Mucosa of rectum (tissue), 2 donors: ENCODE results near the gene SWI5.
"Not testable (repeated sequence)": the region's sequence is repeated elsewhere in the genome, so short reads cannot be mapped to it uniquely, and the experiment has no call there.

ENCODE experiments used
- H3K27ac ChIP-seq, 2 donors: one replicate each; pipeline ENCODE4 v1.7.0; 2013; ENCODE audit warnings: inconsistent platforms in 2 of 2, low read depth in 2 of 2, low read length in 2 of 2
- H3K27me3 ChIP-seq, 2 donors: one replicate each; pipeline ENCODE4 v1.7.0; 2013; ENCODE audit warnings: low read length in 2 of 2; ENCODE audit not compliant: control insufficient read depth in 2 of 2, insufficient read depth in 2 of 2
- H3K36me3 ChIP-seq, 2 donors: one replicate each; pipeline ENCODE4 v1.7.0; 2013; ENCODE audit warnings: low read length in 2 of 2; ENCODE audit not compliant: control insufficient read depth in 2 of 2, insufficient read depth in 2 of 2
- H3K4me1 ChIP-seq, 2 donors: one replicate each; pipeline ENCODE4 v1.7.0; 2013; ENCODE audit warnings: low read length in 2 of 2, mild to moderate bottlenecking in 1 of 2; ENCODE audit not compliant: control insufficient read depth in 2 of 2, insufficient read depth in 2 of 2
- H3K4me3 ChIP-seq, 2 donors: one replicate each; pipeline ENCODE4 v1.7.0; 2013; ENCODE audit warnings: low read length in 2 of 2
- H3K9ac ChIP-seq, 2 donors: one replicate each; pipeline ENCODE4 v1.7.0; 2013; ENCODE audit warnings: low read length in 2 of 2, low read depth in 1 of 2, mild to moderate bottlenecking in 1 of 2
- H3K9me3 ChIP-seq, 2 donors: one replicate each; pipeline ENCODE4 v1.7.0; 2013; ENCODE audit warnings: low read length in 2 of 2; ENCODE audit not compliant: control insufficient read depth in 2 of 2
- donor health status: healthy.
- donor health status: Normal muscosa, but diverticular disease.

The SWI5 gene

GRCh38 chr9:128279088-128280073, 3.3 kb downstream of the SWI5 start:
- not testable (repeated sequence) for H3K36me3 ChIP-seq, H3K27ac ChIP-seq, H3K27me3 ChIP-seq, H3K9ac ChIP-seq, H3K9me3 ChIP-seq, H3K4me3 ChIP-seq
- peaks cover 7 to 14% of the 10 kb centered on the region in 2 donors for H3K4me1 ChIP-seq

GRCh38 chr9:128280084-128280622, 4.1 kb downstream of the SWI5 start:
- Histone ChIP-seq H3K27ac (no peak overlapping the region), H3K27me3 (no peaks in the 10 kb centered on the region), H3K4me3 (no peak overlapping the region), H3K36me3 (peaks cover 0 to 1% of the 10 kb centered on the region in 2 donors), H3K9ac (no peak overlapping the region), H3K4me1 (peaks cover 7 to 8% of the 10 kb centered on the region in 2 donors), H3K9me3 (no peaks in the 10 kb centered on the region)

GRCh38 chr9:128282500-128282899, 6.4 kb downstream of the SWI5 start:
- no peaks in the 10 kb centered on the region for H3K27me3 ChIP-seq
- no peak overlapping the region for H3K27ac ChIP-seq
- no peak overlapping the region for H3K4me3 ChIP-seq
- peaks cover 0 to 10% of the 10 kb centered on the region in 2 donors for H3K36me3 ChIP-seq
- H3K9ac ChIP-seq: no peak overlapping the region
- no peaks in the 10 kb centered on the region for H3K4me1 ChIP-seq
- no peaks in the 10 kb centered on the region for H3K9me3 ChIP-seq

GRCh38 chr9:128285033-128285784, 9.1 kb downstream of the SWI5 start:
- Histone ChIP-seq H3K4me3 (no peak overlapping the region), H3K27me3 (no peaks in the 10 kb centered on the region), H3K9ac (no peak overlapping the region), H3K27ac (no peak overlapping the region), H3K4me1 (no peaks in the 10 kb centered on the region), H3K9me3 (no peaks in the 10 kb centered on the region), H3K36me3 (peaks cover 0 to 10% of the 10 kb centered on the region in 2 donors)

- H3K9ac ChIP-seq: no peak overlapping the region
- H3K4me1 ChIP-seq: no peaks in the 10 kb centered on the region
- no peaks in the 10 kb centered on the region for H3K27me3 ChIP-seq
- no peak overlapping the region for H3K27ac ChIP-seq
- H3K9me3 ChIP-seq: no peaks in the 10 kb centered on the region
- peaks cover 0 to 10% of the 10 kb centered on the region in 2 donors for H3K36me3 ChIP-seq
- no peak overlapping the region for H3K4me3 ChIP-seq
Measured at GRCh38 chr9:128286440-128286839, 10.4 kb downstream of the SWI5 start.

- Histone ChIP-seq H3K36me3 (peaks cover 0 to 10% of the 10 kb centered on the region in 2 donors), H3K27ac (no peak overlapping the region), H3K9me3 (no peaks in the 10 kb centered on the region), H3K27me3 (no peaks in the 10 kb centered on the region), H3K4me3 (no peak overlapping the region), H3K4me1 (no peaks in the 10 kb centered on the region), H3K9ac (no peak overlapping the region)
Measured at GRCh38 chr9:128288273-128289004, 12.4 kb downstream of the SWI5 start.

GRCh38 chr9:128292009-128292408, 15.9 kb downstream of the SWI5 start:
- H3K4me1 ChIP-seq: peaks cover 13 to 14% of the 10 kb centered on the region in 2 donors
- no peak overlapping the region for H3K27ac ChIP-seq
- no peak overlapping the region for H3K9ac ChIP-seq
- H3K36me3 ChIP-seq: no peaks in the 10 kb centered on the region
- H3K27me3 ChIP-seq: no peaks in the 10 kb centered on the region
- no peaks in the 10 kb centered on the region for H3K9me3 ChIP-seq
- no peak overlapping the region for H3K4me3 ChIP-seq

GRCh38 chr9:128293091-128293490, 17.0 kb downstream of the SWI5 start:
- H3K4me3 ChIP-seq: no peak overlapping the region
- no peaks in the 10 kb centered on the region for H3K36me3 ChIP-seq
- no peaks in the 10 kb centered on the region for H3K9me3 ChIP-seq
- H3K9ac ChIP-seq: no peak overlapping the region
- no peaks in the 10 kb centered on the region for H3K27me3 ChIP-seq
- H3K4me1 ChIP-seq: peaks cover 17 to 19% of the 10 kb centered on the region in 2 donors
- H3K27ac ChIP-seq: no peak overlapping the region

- H3K27ac ChIP-seq: no peak overlapping the region
- H3K4me3 ChIP-seq: no peak overlapping the region
- peaks cover 17 to 25% of the 10 kb centered on the region in 2 donors for H3K4me1 ChIP-seq
- no peaks in the 10 kb centered on the region for H3K36me3 ChIP-seq
- no peaks in the 10 kb centered on the region for H3K9me3 ChIP-seq
- H3K27me3 ChIP-seq: no peaks in the 10 kb centered on the region
- no peak overlapping the region for H3K9ac ChIP-seq
Measured at GRCh38 chr9:128294142-128294541, 18.1 kb downstream of the SWI5 start.
